Measurements from ENCODE around the gene MCOLN3. TPM values are rescaled to one million over a fixed set of nuclear protein-coding genes. Genes with fewer than 3 reads are reported as not detected.

Gene MCOLN3
- total RNA-seq (10 to 100 TPM in 3 of 4 donors, 1 to 10 TPM in 1; 9.0 to 18.9 (median 16.1) TPM), polyA plus RNA-seq (15.2 TPM)
- long read RNA-seq, donor 1, transcript MCOLN3-203 (13 exons, 2,756 nt): major isoform, 14 of 29 reads
- long read RNA-seq, donor 1, partial matches to known transcripts: 2 of 29 reads
- long read RNA-seq, donor 1, other reads (novel, unspliced or antisense): 13 of 29 reads
- long read RNA-seq, donor 2, partial matches to known transcripts: 1 of 10 reads
- long read RNA-seq, donor 2, other reads (novel, unspliced or antisense): 5 of 10 reads
- long read RNA-seq, donor 3, transcript MCOLN3-203 (13 exons, 2,756 nt): major isoform, 84 of 177 reads
- long read RNA-seq, donor 3, partial matches to known transcripts: 38 of 177 reads
- long read RNA-seq, donor 3, other reads (novel, unspliced or antisense): 55 of 177 reads
- long read RNA-seq, donor 4, transcript MCOLN3-203 (13 exons, 2,756 nt): major isoform, 5 of 21 reads
- long read RNA-seq, donor 4, partial matches to known transcripts: 1 of 21 reads
- long read RNA-seq, donor 4, other reads (novel, unspliced or antisense): 14 of 21 reads

- no peaks in the 10 kb centered on the region for H3K9me3 ChIP-seq (ENCODE audit: control insufficient read depth, low read length)
- peak within 1 kb of the TSS; percentile 12 for H3K27ac ChIP-seq (ENCODE audit: low read length)
- intact Hi-C loops (cut with DNase I): no loop called here
- H3K4me3 ChIP-seq (ENCODE audit: low read length): peak within 1 kb of the TSS; percentile 64
- peak; percentile 28 to 71 (median 64) for DNase-seq
- peaks cover 5% of the 10 kb centered on the region for H3K4me1 ChIP-seq (ENCODE audit: control insufficient read depth, insufficient read depth, low read length)
- no peaks in the 10 kb centered on the region for H3K27me3 ChIP-seq (ENCODE audit: control insufficient read depth, insufficient read depth)
- ATAC-seq: peak; percentile 70 to 79
- 2% methylated on average over 73 of the region's 73 CpGs for WGBS
These were observed at the start of gene MCOLN3 for GRCh38 chr1:85048296-85049064. TSS of gene MCOLN3 (minus strand) at chr1:85048500. CDS start at chr1:85045360, 3,140 bp downstream.

GRCh38 chr1:85093644-85094043, 45.3 kb upstream of the MCOLN3 start:
- ATAC-seq: no peak
- H3K4me3 ChIP-seq (ENCODE audit: low read length): no peak overlapping the region
- H3K27ac ChIP-seq (ENCODE audit: low read length): no peak overlapping the region
- intact Hi-C loops (cut with DNase I): no loop called here
- DNase-seq: no peak
- WGBS: 83% methylated on average over 2 of the region's 2 CpGs
- H3K4me1 ChIP-seq (ENCODE audit: control insufficient read depth, insufficient read depth, low read length): no peaks in the 10 kb centered on the region
- no peaks in the 10 kb centered on the region for H3K9me3 ChIP-seq (ENCODE audit: control insufficient read depth, low read length)
- H3K27me3 ChIP-seq (ENCODE audit: control insufficient read depth, insufficient read depth): no peaks in the 10 kb centered on the region

GRCh38 chr1:85091671-85092280, 43.5 kb upstream of the MCOLN3 start:
- Histone ChIP-seq H3K4me1 (ENCODE audit: control insufficient read depth, insufficient read depth, low read length) (no peaks in the 10 kb centered on the region), H3K4me3 (ENCODE audit: low read length) (no peak overlapping the region), H3K9me3 (ENCODE audit: control insufficient read depth, low read length) (no peaks in the 10 kb centered on the region), H3K27me3 (ENCODE audit: control insufficient read depth, insufficient read depth) (no peaks in the 10 kb centered on the region), H3K27ac (ENCODE audit: low read length) (no peak overlapping the region)
- DNase-seq (no peak), ATAC-seq (no peak)
- 45% methylated on average over 11 of the region's 11 CpGs for WGBS
- intact Hi-C loops (cut with DNase I): no loop called here

- H3K27me3 ChIP-seq (ENCODE audit: control insufficient read depth, insufficient read depth): no peaks in the 10 kb centered on the region
- H3K4me1 ChIP-seq (ENCODE audit: control insufficient read depth, insufficient read depth, low read length): no peaks in the 10 kb centered on the region
- ATAC-seq (peak; percentile 74 to 80), DNase-seq (no peak)
- WGBS: 57% methylated on average over 1 of the region's 1 CpG
- intact Hi-C loops (cut with DNase I): no loop called here
- no peak overlapping the region for H3K27ac ChIP-seq (ENCODE audit: low read length)
- no peak overlapping the region for H3K4me3 ChIP-seq (ENCODE audit: low read length)
- no peaks in the 10 kb centered on the region for H3K9me3 ChIP-seq (ENCODE audit: control insufficient read depth, low read length)
These were observed 41.9 kb upstream of the MCOLN3 start for GRCh38 chr1:85090225-85090624.

GRCh38 chr1:85089203-85089602, 40.9 kb upstream of the MCOLN3 start:
- no peaks in the 10 kb centered on the region for H3K27me3 ChIP-seq (ENCODE audit: control insufficient read depth, insufficient read depth)
- H3K4me3 ChIP-seq (ENCODE audit: low read length): no peak overlapping the region
- H3K27ac ChIP-seq (ENCODE audit: low read length): peak overlapping the region; percentile 19
- DNase-seq: no peak
- peak; percentile 42 to 52 for ATAC-seq
- no peaks in the 10 kb centered on the region for H3K4me1 ChIP-seq (ENCODE audit: control insufficient read depth, insufficient read depth, low read length)
- intact Hi-C loops (cut with DNase I): loop anchor here in 1 of 4 donors (10.0 kb wide), 1 partner anchor 144 kb away; no protein-coding TSS in a partner anchor
- no peaks in the 10 kb centered on the region for H3K9me3 ChIP-seq (ENCODE audit: control insufficient read depth, low read length)

GRCh38 chr1:85088408-85088784, 40.1 kb upstream of the MCOLN3 start:
- H3K4me1 ChIP-seq (ENCODE audit: control insufficient read depth, insufficient read depth, low read length): no peaks in the 10 kb centered on the region

GRCh38 chr1:85087659-85088407, 39.5 kb upstream of the MCOLN3 start:
- Histone ChIP-seq H3K9me3 (ENCODE audit: control insufficient read depth, low read length) (no peaks in the 10 kb centered on the region), H3K4me1 (ENCODE audit: control insufficient read depth, insufficient read depth, low read length) (no peaks in the 10 kb centered on the region), H3K27ac (ENCODE audit: low read length) (no peak overlapping the region), H3K27me3 (ENCODE audit: control insufficient read depth, insufficient read depth) (no peaks in the 10 kb centered on the region), H3K4me3 (ENCODE audit: low read length) (no peak overlapping the region)
- intact Hi-C loops (cut with DNase I): loop anchor here in 1 of 4 donors (10.0 kb wide), 1 partner anchor 143 kb away; no protein-coding TSS in a partner anchor
- DNase-seq (no peak), ATAC-seq (no peak)
- WGBS: 89% methylated on average over 1 of the region's 1 CpG

More at GRCh38 chr1:85088408-85088784, 40.1 kb upstream of the MCOLN3 start:
- Histone ChIP-seq H3K27ac (ENCODE audit: low read length) (no peak overlapping the region), H3K4me3 (ENCODE audit: low read length) (no peak overlapping the region), H3K9me3 (ENCODE audit: control insufficient read depth, low read length) (no peaks in the 10 kb centered on the region), H3K27me3 (ENCODE audit: control insufficient read depth, insufficient read depth) (no peaks in the 10 kb centered on the region)
- 76% methylated on average over 2 of the region's 2 CpGs for whole genome bisulfite sequencing
- ATAC-seq (no peak), DNase-seq (no peak)
- intact Hi-C loops (cut with DNase I): loop anchor here in 1 of 4 donors (10.0 kb wide), 1 partner anchor 144 kb away; no protein-coding TSS in a partner anchor

- H3K4me1 ChIP-seq (ENCODE audit: control insufficient read depth, insufficient read depth, low read length): no peaks in the 10 kb centered on the region
- intact Hi-C loops (cut with DNase I): loop anchor here in 1 of 4 donors (10.0 kb wide), 1 partner anchor 141 kb away; no protein-coding TSS in a partner anchor
- H3K27ac ChIP-seq (ENCODE audit: low read length): no peak overlapping the region
- ATAC-seq (no peak), DNase-seq (no peak)
- WGBS: 96% methylated on average over 1 of the region's 1 CpG
- H3K4me3 ChIP-seq (ENCODE audit: low read length): no peak overlapping the region
- no peaks in the 10 kb centered on the region for H3K27me3 ChIP-seq (ENCODE audit: control insufficient read depth, insufficient read depth)
- H3K9me3 ChIP-seq (ENCODE audit: control insufficient read depth, low read length): no peaks in the 10 kb centered on the region
These were observed 37.1 kb upstream of the MCOLN3 start for GRCh38 chr1:85085417-85085816.

- Histone ChIP-seq H3K9me3 (ENCODE audit: control insufficient read depth, low read length) (no peaks in the 10 kb centered on the region), H3K4me3 (ENCODE audit: low read length) (no peak overlapping the region), H3K27me3 (ENCODE audit: control insufficient read depth, insufficient read depth) (no peaks in the 10 kb centered on the region), H3K4me1 (ENCODE audit: control insufficient read depth, insufficient read depth, low read length) (no peaks in the 10 kb centered on the region), H3K27ac (ENCODE audit: low read length) (no peak overlapping the region)
- DNase-seq (no peak), ATAC-seq (peak; percentile 40 to 63)
- 34% methylated on average over 3 of the region's 3 CpGs for WGBS
- intact Hi-C loops (cut with DNase I): loop anchor here in 2 of 4 donors (10.0 kb wide), 1 partner anchor 134 kb away; no protein-coding TSS in a partner anchor
These were observed 30.6 kb upstream of the MCOLN3 start for GRCh38 chr1:85078903-85079302.

GRCh38 chr1:85074365-85074964, 26.2 kb upstream of the MCOLN3 start:
- no peak for DNase-seq
- Histone ChIP-seq H3K27me3 (ENCODE audit: control insufficient read depth, insufficient read depth) (no peaks in the 10 kb centered on the region), H3K9me3 (ENCODE audit: control insufficient read depth, low read length) (no peaks in the 10 kb centered on the region), H3K4me3 (ENCODE audit: low read length) (no peak overlapping the region), H3K27ac (ENCODE audit: low read length) (no peak overlapping the region), H3K4me1 (ENCODE audit: control insufficient read depth, insufficient read depth, low read length) (no peaks in the 10 kb centered on the region)
- intact Hi-C loops (cut with DNase I): loop anchor here in 2 of 4 donors (10.0 kb wide), 1 partner anchor 130 kb away; no protein-coding TSS in a partner anchor
- 95% methylated on average over 3 of the region's 3 CpGs for WGBS
- no peak for ATAC-seq
